Caki2 (cell line): Measurements from ENCODE around the gene KRT8. TPM values are rescaled to one million over a fixed set of nuclear protein-coding genes. Genes with fewer than 3 reads are reported as not detected.

ENCODE experiments used
- DNase-seq: peaks from one replicate; pipeline ENCODE4 v3.0.0-alpha.2; 2015; ENCODE audit warnings: low read depth
- in situ Hi-C: cut with HindIII; loops from 2 replicates; pipeline ENCODE4 v1.10.0; 2016; ENCODE audit warnings: low sequenced_read_pairs, low pct_unique_long_range_greater_than_20kb, mixed read lengths
- total RNA-seq: library from RNA; depleted of rRNA; stranded (reverse); fragments of >200 nt; shearing (Covaris generic); gene quantifications from 2 replicates; pipeline ENCODE4 v1.2.3, GENCODE V29; 2014; ENCODE audit warnings: low replicate concordance

Gene KRT8
- total RNA-seq, 1 experiment from 2014 or later = 1,569 TPM

GRCh38 chr12:52927964-52928363, 23.1 kb upstream of the KRT8 start:
- DNase-seq = no peak
- in situ Hi-C loops = no loop called here

GRCh38 chr12:52926596-52927234, 21.8 kb upstream of the KRT8 start:
- no peak for DNase-seq
- in situ Hi-C loops = no loop called here

GRCh38 chr12:52925717-52926595, 21.1 kb upstream of the KRT8 start:
- DNase-seq = no peak
- in situ Hi-C loops = no loop called here

GRCh38 chr12:52924764-52925716, 20.2 kb upstream of the KRT8 start:
- peak; percentile 55 for DNase-seq

GRCh38 chr12:52921488-52922165, 16.8 kb upstream of the KRT8 start:
- in situ Hi-C loops = no loop called here

More at GRCh38 chr12:52924764-52925716, 20.2 kb upstream of the KRT8 start:
- in situ Hi-C loops = no loop called here

GRCh38 chr12:52920937-52921336, 16.1 kb upstream of the KRT8 start:
- in situ Hi-C loops = no loop called here
- DNase-seq = no peak

More at GRCh38 chr12:52921488-52922165, 16.8 kb upstream of the KRT8 start:
- no peak for DNase-seq

GRCh38 chr12:52918784-52919183, 13.9 kb upstream of the KRT8 start:
- in situ Hi-C loops = no loop called here
- no peak for DNase-seq

- in situ Hi-C loops = no loop called here
- DNase-seq = no peak
Observed at GRCh38 chr12:52918351-52918750, 13.5 kb upstream of the KRT8 start.

GRCh38 chr12:52917800-52918199, 12.9 kb upstream of the KRT8 start:
- DNase-seq = no peak
- in situ Hi-C loops = no loop called here

GRCh38 chr12:52916216-52916615, 11.3 kb upstream of the KRT8 start:
- in situ Hi-C loops = no loop called here
- DNase-seq = no peak

GRCh38 chr12:52915637-52916036, 10.8 kb upstream of the KRT8 start:
- no peak for DNase-seq
- in situ Hi-C loops = no loop called here

GRCh38 chr12:52914576-52915121, 9.8 kb upstream of the KRT8 start:
- in situ Hi-C loops = no loop called here
- DNase-seq = no peak

- no peak for DNase-seq
- in situ Hi-C loops = no loop called here
Observed at GRCh38 chr12:52913431-52913821, 8.6 kb upstream of the KRT8 start.

GRCh38 chr12:52912711-52913430, 8.0 kb upstream of the KRT8 start:
- DNase-seq = no peak
- in situ Hi-C loops = no loop called here

GRCh38 chr12:52910248-52910883, 5.5 kb upstream of the KRT8 start:
- DNase-seq = no peak
- in situ Hi-C loops = no loop called here

- in situ Hi-C loops = no loop called here
Observed at GRCh38 chr12:52909796-52910195, 4.9 kb upstream of the KRT8 start.

GRCh38 chr12:52909331-52909730, 4.5 kb upstream of the KRT8 start:
- DNase-seq = no peak
- in situ Hi-C loops = no loop called here

More at GRCh38 chr12:52909796-52910195, 4.9 kb upstream of the KRT8 start:
- no peak for DNase-seq
